H9 (cell line): ENCODE results near the gene TPX2. TPM values are rescaled to one million over a fixed set of nuclear protein-coding genes. Genes with fewer than 3 reads are reported as not detected.

Experiments used
- DNase-seq: peaks from one replicate; pipeline ENCODE4 v3.0.0-alpha.2; 2017
- H2AFZ ChIP-seq: one replicate; pipeline ENCODE4 v1.6.1; 2013; ENCODE audit warnings: mild to moderate bottlenecking, low read length, control low read depth, moderate library complexity
- H2AK5ac ChIP-seq: 2 replicates; pipeline ENCODE4 v1.6.1; 2013; ENCODE audit warnings: low read length, control low read depth, mixed read lengths; ENCODE audit not compliant: insufficient read length
- H2BK120ac ChIP-seq: one replicate; pipeline ENCODE4 v1.6.1; 2013; ENCODE audit warnings: low read depth, mild to moderate bottlenecking, low read length, control low read depth, inconsistent platforms; ENCODE audit not compliant: poor library complexity, severe bottlenecking
- H2BK12ac ChIP-seq: 2 replicates; pipeline ENCODE4 v1.6.1; 2013; ENCODE audit warnings: low read length, control low read depth, mixed read lengths, low read depth; ENCODE audit not compliant: insufficient read length
- H2BK15ac ChIP-seq: 2 replicates; pipeline ENCODE4 v1.6.1; 2013; ENCODE audit warnings: low read depth, low read length, control low read depth
- H2BK20ac ChIP-seq: one replicate; pipeline ENCODE4 v1.6.1; 2013; ENCODE audit warnings: low read depth, mild to moderate bottlenecking, low read length, control low read depth, inconsistent platforms; ENCODE audit not compliant: poor library complexity, severe bottlenecking
- H2BK5ac ChIP-seq: 2 replicates; pipeline ENCODE4 v1.6.1; 2013; ENCODE audit warnings: low read length, control low read depth, mixed read lengths; ENCODE audit not compliant: insufficient read length
- H3K14ac ChIP-seq: 2 replicates; pipeline ENCODE4 v1.6.1; 2013; ENCODE audit warnings: low read length, control low read depth; ENCODE audit not compliant: insufficient read depth
- H3K18ac ChIP-seq: 2 replicates; pipeline ENCODE4 v1.6.1; 2013; ENCODE audit warnings: low read depth, mild to moderate bottlenecking, mixed read lengths, low read length, control low read depth; ENCODE audit not compliant: insufficient read length
- H3K23ac ChIP-seq: 2 replicates; pipeline ENCODE4 v1.6.1; 2013; ENCODE audit warnings: low read length, control low read depth, mixed read lengths, low read depth; ENCODE audit not compliant: insufficient read length
- H3K23me2 ChIP-seq: 2 replicates; pipeline ENCODE4 v1.6.1; 2013; ENCODE audit warnings: low read depth, mild to moderate bottlenecking, mixed read lengths, low read length, control low read depth; ENCODE audit not compliant: insufficient read length, poor library complexity, severe bottlenecking
- H3K27ac ChIP-seq: 2 replicates; pipeline ENCODE4 v1.5.1; 2013; ENCODE audit warnings: low read length, control low read depth, mixed read lengths, low read depth; ENCODE audit not compliant: insufficient read length
- H3K27me3 ChIP-seq: 2 replicates; pipeline ENCODE4 v1.6.1; 2013; ENCODE audit warnings: low read length, control low read depth, inconsistent platforms; ENCODE audit not compliant: insufficient read depth
- H3K4ac ChIP-seq: 2 replicates; pipeline ENCODE4 v1.6.1; 2013; ENCODE audit warnings: low read depth, mild to moderate bottlenecking, control low read depth, inconsistent platforms, low read length, moderate library complexity
- H3K4me1 ChIP-seq: 2 replicates; pipeline ENCODE4 v1.6.1; 2013; ENCODE audit warnings: low read length, control low read depth, inconsistent platforms; ENCODE audit not compliant: insufficient read depth
- H3K4me2 ChIP-seq: 2 replicates; pipeline ENCODE4 v1.6.1; 2013; ENCODE audit warnings: low read length, control low read depth, mixed read lengths; ENCODE audit not compliant: insufficient read length, insufficient read depth
- H3K56ac ChIP-seq: 2 replicates; pipeline ENCODE4 v1.6.1; 2013; ENCODE audit warnings: low read depth, mild to moderate bottlenecking, mixed read lengths, low read length, control low read depth; ENCODE audit not compliant: insufficient read length
- H3K79me1 ChIP-seq: 2 replicates; pipeline ENCODE4 v1.6.1; 2013; ENCODE audit warnings: low read depth, mild to moderate bottlenecking, moderate library complexity, low read length, control low read depth, inconsistent platforms; ENCODE audit not compliant: insufficient read depth, poor library complexity, severe bottlenecking
- H3K79me2 ChIP-seq: 2 replicates; pipeline ENCODE4 v1.6.1; 2013; ENCODE audit warnings: low read length, control low read depth, inconsistent platforms; ENCODE audit not compliant: insufficient read depth
- H3K9ac ChIP-seq: 2 replicates; pipeline ENCODE4 v1.6.1; 2013; ENCODE audit warnings: low read length, control low read depth, mixed read lengths; ENCODE audit not compliant: insufficient read length; ENCODE audit errors: extremely low read depth
- H3K9me3 ChIP-seq: one replicate; pipeline ENCODE4 v1.6.1; 2013; ENCODE audit warnings: low read depth, low read length, inconsistent platforms; ENCODE audit not compliant: control insufficient read depth
- H3T11ph ChIP-seq: one replicate; pipeline ENCODE4 v1.6.1; 2013; ENCODE audit warnings: mild to moderate bottlenecking, low read length, control low read depth, inconsistent platforms
- H4K20me1 ChIP-seq: one replicate; pipeline ENCODE4 v1.6.1; 2013; ENCODE audit not compliant: control insufficient read depth, insufficient read length, insufficient read depth
- H4K5ac ChIP-seq: 2 replicates; pipeline ENCODE4 v1.6.1; 2013; ENCODE audit warnings: low read depth, mild to moderate bottlenecking, mixed read lengths, low read length, control low read depth; ENCODE audit not compliant: insufficient read length
- H4K8ac ChIP-seq: replicated peaks from 2 replicates; pipeline ENCODE4 v1.6.1; 2013; ENCODE audit warnings: low read length, control low read depth, mixed read lengths, low read depth; ENCODE audit not compliant: insufficient read length
- H4K91ac ChIP-seq: 2 replicates; pipeline ENCODE4 v1.6.1; 2013; ENCODE audit warnings: low read depth, mild to moderate bottlenecking, moderate library complexity, mixed read lengths, low read length, control low read depth; ENCODE audit not compliant: insufficient read length
- H3K27ac Mint-ChIP-seq, 3 experiments: 2 replicates in 2 of 3; 3 replicates in 1 of 3; pipeline ENCODE4 v1.8.0; 2020 to 2021; ENCODE audit warnings: mixed read lengths in 3 of 3, mild to moderate bottlenecking in 1 of 3, moderate library complexity in 1 of 3
- H3K27me3 Mint-ChIP-seq: 2 replicates; pipeline ENCODE4 v1.8.0; 2021; ENCODE audit warnings: low read depth, mild to moderate bottlenecking, moderate library complexity, mixed read lengths
- H3K36me3 Mint-ChIP-seq, 3 experiments: 2 replicates in 2 of 3; 3 replicates in 1 of 3; pipeline ENCODE4 v1.8.0; 2020 to 2021; ENCODE audit warnings: low read depth in 3 of 3, mixed read lengths in 3 of 3; ENCODE audit not compliant: insufficient read depth in 1 of 3
- H3K4me1 Mint-ChIP-seq, 2 experiments: 2 replicates each; pipeline ENCODE4 v1.8.0; 2020; ENCODE audit warnings: mixed read lengths in 2 of 2
- H3K4me3 Mint-ChIP-seq, 2 experiments: 2 replicates in 1 of 2; 3 replicates in 1 of 2; pipeline ENCODE4 v1.8.0; 2020 to 2021; ENCODE audit warnings: mild to moderate bottlenecking in 2 of 2, mixed read lengths in 2 of 2, moderate library complexity in 1 of 2
- H3K9me3 Mint-ChIP-seq, 2 experiments: 2 replicates in 1 of 2; 3 replicates in 1 of 2; pipeline ENCODE4 v1.8.0; 2020; ENCODE audit warnings: mild to moderate bottlenecking in 2 of 2, mixed read lengths in 2 of 2, moderate library complexity in 1 of 2
- CTCF ChIP-seq: fragments of 200-600 bp; sonication (generic); conservative IDR thresholded peaks from 3 replicates; pipeline ENCODE4 v1.8.0; 2021; ENCODE audit warnings: antibody characterized with exemption, mild to moderate bottlenecking
- WGBS: extraction: QIAGEN DNeasy Blood & Tissue Kit; methylation state at CpG from one replicate; pipeline ENCODE4 v1.1.7; 2013; ENCODE audit warnings: missing lambda C conversion rate, low lambda C conversion rate, mixed read lengths; ENCODE audit not compliant: insufficient read length; ENCODE audit errors: extremely low coverage; 5-methylcytosine and 5-hydroxymethylcytosine counted together
- total RNA-seq: library from RNA; stranded (reverse); gene quantifications from 2 replicates; pipeline ENCODE4 v1.2.1, GENCODE V29; 2021

The TPX2 gene
- total RNA-seq, 1 experiment from 2014 or later = 161 TPM

DNA sequence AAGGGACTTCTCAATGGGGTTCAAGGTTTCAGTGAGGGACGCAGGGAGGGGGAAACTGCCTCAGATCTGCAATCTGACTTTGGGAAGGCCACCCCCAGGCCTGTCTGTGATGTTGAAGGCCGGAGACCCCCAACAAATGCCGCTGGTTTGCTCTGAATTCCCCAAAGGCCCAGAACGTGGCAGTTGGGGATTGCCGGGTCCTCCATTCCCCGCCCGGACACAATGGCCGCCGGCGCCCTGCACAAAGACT, 16.1 kb upstream of the TPX2 start:
- H4K5ac ChIP-seq = no peak overlapping the region
- peaks cover 3 to 24% (median 23%) of the 10 kb centered on the region in 3 experiments; a peak in 6 of 7 replicates for H3K36me3 Mint-ChIP-seq
- H3K23me2 ChIP-seq = peaks cover 33% of the 10 kb centered on the region
- H3K27ac ChIP-seq = peak overlapping the region; percentile 40
- H3K27me3 Mint-ChIP-seq = no peaks in the 10 kb centered on the region
- peak overlapping the region; percentile 74 for H3K9ac ChIP-seq
- peak overlapping the region; percentile 90 for H2BK120ac ChIP-seq
- peak overlapping the region; percentile 2 for H2BK5ac ChIP-seq
- peaks cover 7% of the 10 kb centered on the region; the same call in 1 of the 2 replicates for H3K79me2 ChIP-seq
- H2AFZ ChIP-seq = no peak overlapping the region
- no peak overlapping the region for H4K8ac ChIP-seq
- H3K4me1 Mint-ChIP-seq = peaks cover 39% of the 10 kb centered on the region in 2 experiments
- H4K91ac ChIP-seq = no peak overlapping the region
- H3K14ac ChIP-seq = peak overlapping the region; percentile 97; the same call in 1 of the 2 replicates
- peak overlapping the region; percentile 76 to 87 for H3K4me3 Mint-ChIP-seq
- H2AK5ac ChIP-seq = no peak overlapping the region
- H3K56ac ChIP-seq = no peak overlapping the region
- no peak overlapping the region for H2BK15ac ChIP-seq
- no peak overlapping the region for H2BK20ac ChIP-seq
- TF ChIP-seq CTCF = peak; percentile 21; the same call in 1 of the 3 replicates
- no CpG with 5 or more reads among the region's 10 CpGs for WGBS
- no peak overlapping the region for H3K23ac ChIP-seq
- no peaks in the 10 kb centered on the region for H3K27me3 ChIP-seq
- no peaks in the 10 kb centered on the region for H3K79me1 ChIP-seq
- H3K9me3 ChIP-seq = no peaks in the 10 kb centered on the region
- peak overlapping the region; percentile 96 for H3K18ac ChIP-seq
- peak overlapping the region; percentile 48 for H3K4me2 ChIP-seq
- H3K27ac Mint-ChIP-seq = peak overlapping the region; percentile 94 to 97 (median 97)
- no peaks in the 10 kb centered on the region for H3K9me3 Mint-ChIP-seq
- no peak overlapping the region for H3T11ph ChIP-seq
- no peak overlapping the region for H2BK12ac ChIP-seq
- peaks cover 15% of the 10 kb centered on the region for H3K4me1 ChIP-seq
- DNase-seq = no peak
- no peak overlapping the region; the same call in 1 of the 2 replicates for H3K4ac ChIP-seq
- no peaks in the 10 kb centered on the region for H4K20me1 ChIP-seq
